Liver (tissue), 9 donors: ENCODE measurements around the gene HSDL2. TPM values are rescaled to one million over a fixed set of nuclear protein-coding genes. Genes with fewer than 3 reads are reported as not detected.
A peak's percentile ranks its signal among the peaks of the same experiment; 100 is the strongest.
"Not testable (repeated sequence)": the region's sequence is repeated elsewhere in the genome, so short reads cannot be mapped to it uniquely, and the experiment has no call there.

Experiments used
- DNase-seq: peaks from one replicate; pipeline ENCODE4 v3.0.0-alpha.2; 2017; ENCODE audit warnings: low spot score
- H3K27ac ChIP-seq, 2 donors: one replicate each; pipeline ENCODE4 v1.7.0; 2013; ENCODE audit warnings: inconsistent platforms in 2 of 2, low read length in 2 of 2, control low read depth in 1 of 2, low read depth in 1 of 2, mild to moderate bottlenecking in 1 of 2
- H3K27me3 ChIP-seq, 4 donors: one replicate each; pipeline versions ENCODE4 v1.6.1 to v1.7.0; 2013; ENCODE audit warnings: low read length in 3 of 4, inconsistent platforms in 1 of 4, mild to moderate bottlenecking in 1 of 4, moderate library complexity in 1 of 4; ENCODE audit not compliant: control insufficient read depth in 4 of 4, insufficient read depth in 4 of 4
- H3K36me3 ChIP-seq, 4 donors: one replicate each; pipeline versions ENCODE4 v1.6.1 to v1.7.0; 2013; ENCODE audit warnings: low read length in 3 of 4, mild to moderate bottlenecking in 3 of 4, low read depth in 1 of 4, moderate library complexity in 1 of 4; ENCODE audit not compliant: control insufficient read depth in 4 of 4, insufficient read depth in 3 of 4
- H3K4me1 ChIP-seq, 4 donors: one replicate each; pipeline versions ENCODE4 v1.6.1 to v1.7.0; 2013; ENCODE audit warnings: low read length in 3 of 4, mild to moderate bottlenecking in 3 of 4, moderate library complexity in 1 of 4; ENCODE audit not compliant: control insufficient read depth in 4 of 4, insufficient read depth in 4 of 4
- H3K4me3 ChIP-seq, 3 donors: one replicate each; pipeline versions ENCODE4 v1.6.1 to v1.7.0; 2013; ENCODE audit warnings: low read length in 3 of 3, control low read depth in 1 of 3, low read depth in 1 of 3, mild to moderate bottlenecking in 1 of 3
- H3K9ac ChIP-seq, 2 donors: one replicate each; pipeline ENCODE4 v1.7.0; 2013; ENCODE audit warnings: low read length in 2 of 2, mild to moderate bottlenecking in 2 of 2, moderate library complexity in 2 of 2, control low read depth in 1 of 2, low read depth in 1 of 2
- H3K9me3 ChIP-seq, 4 donors: one replicate each; pipeline versions ENCODE4 v1.6.1 to v1.7.0; 2013; ENCODE audit warnings: low read length in 3 of 4; ENCODE audit not compliant: control insufficient read depth in 4 of 4
- ATF3 ChIP-seq: IDR thresholded peaks from 2 replicates; pipeline ENCODE4 v1.6.1; 2016; ENCODE audit warnings: antibody characterized with exemption
- CTCF ChIP-seq: fragments of 150-350 bp; IDR thresholded peaks from 2 replicates; pipeline ENCODE4 v1.5.1; 2017; ENCODE audit warnings: improper control_type of control experiment, low read depth, low read length; ENCODE audit not compliant: missing input control
- EGR1 ChIP-seq, 2 donors: IDR thresholded peaks; 2 replicates each; pipeline ENCODE4 v1.6.1; 2016 to 2018; ENCODE audit warnings: antibody characterized with exemption in 2 of 2, low read depth in 2 of 2
- FOXA1 ChIP-seq: IDR thresholded peaks from 2 replicates; pipeline ENCODE4 v1.6.1; 2016; ENCODE audit warnings: antibody characterized with exemption
- GABPA ChIP-seq, 2 donors: IDR thresholded peaks in 1 of 2; conservative IDR thresholded peaks in 1 of 2; 2 replicates each; pipeline ENCODE4 v1.6.1; 2016; ENCODE audit warnings: antibody characterized with exemption in 2 of 2, mild to moderate bottlenecking in 1 of 2, moderate library complexity in 1 of 2
- HNF4A ChIP-seq, 2 donors: conservative IDR thresholded peaks; 2 replicates each; pipeline ENCODE4 v1.6.1; 2016; ENCODE audit warnings: antibody characterized with exemption in 2 of 2, mild to moderate bottlenecking in 2 of 2
- JUND ChIP-seq, 2 donors: IDR thresholded peaks; 2 replicates each; pipeline ENCODE4 v1.6.1; 2016; ENCODE audit warnings: antibody characterized with exemption in 2 of 2
- NR2F2 ChIP-seq: IDR thresholded peaks from 2 replicates; pipeline ENCODE4 v1.6.1; 2016; ENCODE audit warnings: antibody characterized with exemption
- RAD21 ChIP-seq, 2 donors: IDR thresholded peaks; 2 replicates each; pipeline ENCODE4 v1.6.1; 2016; ENCODE audit warnings: antibody characterized with exemption in 2 of 2, mild to moderate bottlenecking in 2 of 2
- REST ChIP-seq: IDR thresholded peaks from 2 replicates; pipeline ENCODE4 v1.6.1; 2016; ENCODE audit warnings: antibody characterized with exemption, mild to moderate bottlenecking
- RXRA ChIP-seq, 2 donors: IDR thresholded peaks; 2 replicates each; pipeline ENCODE4 v1.6.1; 2017 to 2018; ENCODE audit warnings: antibody characterized with exemption in 2 of 2, mild to moderate bottlenecking in 1 of 2
- TAF1 ChIP-seq: conservative IDR thresholded peaks from 2 replicates; pipeline ENCODE4 v1.6.1; 2016; ENCODE audit warnings: antibody characterized with exemption, mild to moderate bottlenecking
- YY1 ChIP-seq: IDR thresholded peaks from 2 replicates; pipeline ENCODE4 v1.6.1; 2016; ENCODE audit warnings: antibody characterized with exemption, mild to moderate bottlenecking
- WGBS: extraction: QIAGEN DNeasy Blood & Tissue Kit; methylation state at CpG from one replicate; pipeline ENCODE4 v1.1.7; 2013; 5-methylcytosine and 5-hydroxymethylcytosine counted together
- polyA plus RNA-seq, 2 donors: library from polyadenylated mRNA; stranded (reverse) in 1 of 2; unstranded in 1 of 2; fragments of 200-250 nt in 1 of 2; fragments of >200 nt in 1 of 2; fragmentation: Nextera tagmentation in 1 of 2; extraction: Ambion mirVana in 1 of 2; gene quantifications; one replicate each; pipeline versions ENCODE4 v1.2.1 to v1.2.3, GENCODE V29; 2013 to 2015
- total RNA-seq, 2 donors: library from RNA; depleted of rRNA; stranded (reverse); fragments of >200 nt; gene quantifications; one replicate each; pipeline ENCODE4 v1.2.3, GENCODE V29; 2014
- donor health status: healthy.
- donor health status: healthy.
- donor health status: healthy.
- donor health status: healthy.
- donor health status: healthy.

The HSDL2 gene
- total and polyA plus RNA-seq, 4 donors, result 26.1 to 135 (median 79.6) TPM

- TF ChIP-seq REST, result no peak
- TF ChIP-seq RXRA (IDR thresholded peaks at IDR 0.05), result no peak
- TF ChIP-seq YY1, result no peak
- no peak for TF ChIP-seq JUND (IDR thresholded peaks at IDR 0.05)
- TF ChIP-seq HNF4A (conservative IDR thresholded peaks at IDR 0.05), result peak in 1 of 2 donors; percentile 13
- no peak for TF ChIP-seq EGR1 (IDR thresholded peaks at IDR 0.05; ENCODE audit: low read depth in 2 of 2)
- TF ChIP-seq ATF3, result no peak
- peak; percentile 81 for TF ChIP-seq RAD21 (IDR thresholded peaks at IDR 0.05)
- no peak for TF ChIP-seq FOXA1
- TF ChIP-seq TAF1, result no peak
- no peak for TF ChIP-seq GABPA (IDR thresholded peaks at IDR 0.05 in 1 of 2, conservative IDR thresholded peaks at IDR 0.05 in 1 of 2)
Measured at GRCh38 chr9:112361601-112362000, 18.3 kb upstream of the HSDL2 start (continued).

- H3K4me3 ChIP-seq, result no peak overlapping the region
- H3K36me3 ChIP-seq, result no peaks in the 10 kb centered on the region
- no peaks in the 10 kb centered on the region for H3K27me3 ChIP-seq
- no peak for TF ChIP-seq HNF4A (conservative IDR thresholded peaks at IDR 0.05)
- DNase-seq, result no peak
- H3K27ac ChIP-seq, result no peak overlapping the region
- peaks cover 0 to 4% (median 0%) of the 10 kb centered on the region in 4 donors for H3K4me1 ChIP-seq
- no peak overlapping the region for H3K9ac ChIP-seq
- WGBS, result 91% methylated on average over 3 of the region's 3 CpGs
- H3K9me3 ChIP-seq, result no peaks in the 10 kb centered on the region
Measured at GRCh38 chr9:112364761-112365160, 15.1 kb upstream of the HSDL2 start.

GRCh38 chr9:112365257-112365656 lies 14.7 kb upstream of the HSDL2 start:
- not testable (repeated sequence) for H3K4me1 ChIP-seq, H3K36me3 ChIP-seq, DNase-seq, H3K9ac ChIP-seq, H3K27ac ChIP-seq, H3K27me3 ChIP-seq, H3K9me3 ChIP-seq, H3K4me3 ChIP-seq
- 98% methylated on average over 3 of the region's 3 CpGs for WGBS

- H3K27ac ChIP-seq, result no peak overlapping the region
- H3K36me3 ChIP-seq, result no peaks in the 10 kb centered on the region
- no peaks in the 10 kb centered on the region for H3K27me3 ChIP-seq
- no peak overlapping the region for H3K4me3 ChIP-seq
- DNase-seq, result no peak
- 86% methylated on average over 3 of the region's 3 CpGs for WGBS
- TF ChIP-seq NR2F2 (no peak), RAD21 (IDR thresholded peaks at IDR 0.05) (peak; percentile 23 to 71), CTCF (peak; percentile 15)
- peaks cover 0 to 4% (median 0%) of the 10 kb centered on the region in 4 donors for H3K4me1 ChIP-seq
- no peak overlapping the region for H3K9ac ChIP-seq
- no peaks in the 10 kb centered on the region for H3K9me3 ChIP-seq
Measured at GRCh38 chr9:112366591-112366990, 13.3 kb upstream of the HSDL2 start.
